A549 treated with AZD2906 at 1 μM for 4 hours (cell line): ENCODE measurements around the gene GUCY1B1. TPM values are rescaled to one million over a fixed set of nuclear protein-coding genes. Genes with fewer than 3 reads are reported as not detected.

Experiments
- total RNA-seq: library from RNA; stranded (reverse); fragments of 200-300 nt; extraction: Qiagen RNA extraction; gene quantifications from 5 replicates; pipeline ENCODE4 v1.2.3, GENCODE V29; 2022

The GUCY1B1 gene
- 0.17 to 0.30 TPM (median 0.20 TPM) in 5 replicates for total RNA-seq

GRCh38 chr4:155758481-155759371, at the start of gene GUCY1B1:
Gene GUCY1B1 (plus strand): TSS chr4:155759021. CDS start chr4:155759141, 120 bp downstream.

Other genes starting within 250 kb of the GUCY1B1 start
- gene GUCY1A1, start 92.2 kb upstream of the GUCY1B1 start, total RNA-seq: not detected in 5 replicates
- gene ASIC5, start 107.3 kb downstream of the GUCY1B1 start, total RNA-seq: not detected in 5 replicates
- 0.37 to 0.63 TPM (median 0.55 TPM) in 5 replicates for gene TDO2, start 144.7 kb downstream of the GUCY1B1 start, total RNA-seq
- gene CTSO, start 194.8 kb downstream of the GUCY1B1 start, total RNA-seq: 0.90 to 0.99 TPM (median 0.95 TPM) in 5 replicates